SK-N-SH (cell line): Measurements from ENCODE around the gene ORC6. TPM values are rescaled to one million over a fixed set of nuclear protein-coding genes. Genes with fewer than 3 reads are reported as not detected.

ENCODE experiments used
- CTCF ChIA-PET: fragments of 300-600, 350-600 bp; formaldehyde crosslinking; extraction: SDS; loops from one replicate; lab custom pipeline; 2021; lab: Yijun Ruan, JAX
- POLR2A ChIA-PET: fragments of 350-600 bp; sonication (Branson Sonifier 250); formaldehyde crosslinking; extraction: SDS; loops from one replicate; lab custom pipeline; 2020; ENCODE audit warnings: antibody characterized with exemption, inconsistent platforms; lab: Yijun Ruan, JAX
- DNase-seq: peaks from one replicate; pipeline ENCODE4 v3.0.0; 2012
- H2AFZ ChIP-seq: fragments of 200-600 bp; sonication (generic); 2 replicates; pipeline ENCODE4 v1.8.1; 2016; ENCODE audit warnings: antibody characterized with exemption, mild to moderate bottlenecking, low read depth
- H3F3A ChIP-seq: fragments of 200-600 bp; sonication (generic); replicated peaks from 2 replicates; pipeline ENCODE3; 2016; ENCODE audit warnings: antibody characterized with exemption, mild to moderate bottlenecking; ENCODE audit not compliant: insufficient read depth
- H3K27ac ChIP-seq, 2 experiments: fragments of 200-500 bp in 1 of 2; fragments of 200-600 bp in 1 of 2; sonication (Bioruptor generic) in 1 of 2; sonication (generic), shearing (Covaris generic) in 1 of 2; 2 replicates each; pipeline versions ENCODE4 v1.5.1 to v1.6.1; 2014 to 2016; ENCODE audit warnings: low read depth in 2 of 2, inconsistent platforms in 1 of 2, low read length in 1 of 2, mild to moderate bottlenecking in 1 of 2, mixed read lengths in 1 of 2
- H3K27me3 ChIP-seq: fragments of 200-600 bp; sonication (generic), shearing (Covaris generic); 2 replicates; pipeline ENCODE4 v1.6.1; 2016; ENCODE audit warnings: mixed run types; ENCODE audit not compliant: insufficient read depth
- H3K36me3 ChIP-seq, 2 experiments: fragments of 200-500 bp in 1 of 2; fragments of 200-600 bp in 1 of 2; sonication (Bioruptor generic) in 1 of 2; sonication (generic) in 1 of 2; replicated peaks in 1 of 2; 2 replicates each; pipeline versions ENCODE3 to v1.5.1; 2014 to 2016; ENCODE audit warnings: low read length in 1 of 2, mild to moderate bottlenecking in 1 of 2; ENCODE audit not compliant: insufficient read depth in 2 of 2, control insufficient read depth in 1 of 2
- H3K4me1 ChIP-seq, 2 experiments: fragments of 200-500 bp in 1 of 2; fragments of 200-600 bp in 1 of 2; sonication (Bioruptor generic) in 1 of 2; sonication (generic), shearing (Covaris generic) in 1 of 2; 2 replicates each; pipeline versions ENCODE4 v1.5.1 to v1.6.1; 2014 to 2016; ENCODE audit warnings: low read depth in 1 of 2, low read length in 1 of 2, mixed run types in 1 of 2; ENCODE audit not compliant: insufficient read depth in 2 of 2, control insufficient read depth in 1 of 2
- H3K4me2 ChIP-seq: fragments of 200-600 bp; sonication (generic), shearing (Covaris generic); 2 replicates; pipeline ENCODE4 v1.6.1; 2017; ENCODE audit warnings: mixed run types
- H3K4me3 ChIP-seq, 2 experiments: fragments of 200-500 bp in 1 of 2; fragments of 200-600 bp in 1 of 2; sonication (Bioruptor generic) in 1 of 2; sonication (generic), shearing (Covaris generic) in 1 of 2; 2 replicates each; pipeline versions ENCODE4 v1.5.1 to v1.8.1; 2014 to 2016; ENCODE audit warnings: low read depth in 2 of 2, inconsistent platforms in 1 of 2, low read length in 1 of 2, mild to moderate bottlenecking in 1 of 2, mixed read lengths in 1 of 2, moderate library complexity in 1 of 2
- H3K79me2 ChIP-seq: fragments of 200-600 bp; sonication (generic); 2 replicates; pipeline ENCODE4 v1.8.1; 2017; ENCODE audit warnings: mild to moderate bottlenecking; ENCODE audit not compliant: insufficient read depth
- H3K9ac ChIP-seq: fragments of 200-600 bp; sonication (generic); 2 replicates; pipeline ENCODE4 v1.6.1; 2017; ENCODE audit warnings: mixed run types
- H3K9me2 ChIP-seq: fragments of 200-600 bp; sonication (generic); 2 replicates; pipeline ENCODE4 v1.6.1; 2017; ENCODE audit warnings: mixed run types
- H3K9me3 ChIP-seq: fragments of 200-600 bp; sonication (generic); 2 replicates; pipeline ENCODE4 v1.6.1; 2017; ENCODE audit warnings: mixed run types, mild to moderate bottlenecking, moderate library complexity
- H4K20me1 ChIP-seq: fragments of 200-600 bp; sonication (generic); 2 replicates; pipeline ENCODE4 v1.6.1; 2017; ENCODE audit warnings: mild to moderate bottlenecking, mixed run types; ENCODE audit not compliant: insufficient read depth
- FOSL2 ChIP-seq: IDR thresholded peaks from 2 replicates; pipeline ENCODE4 v1.4.0; 2012; ENCODE audit warnings: low read depth, mild to moderate bottlenecking, moderate library complexity, borderline replicate concordance
- FOXJ3 ChIP-seq: sonication (generic); formaldehyde crosslinking; IDR thresholded peaks from 2 replicates; pipeline ENCODE4 v1.5.1; 2020; ENCODE audit warnings: mild to moderate bottlenecking, missing genetic modification reagents
- MEF2A ChIP-seq: IDR thresholded peaks from 2 replicates; pipeline ENCODE4 v1.4.0; 2012; ENCODE audit warnings: low read depth, borderline replicate concordance
- MXI1 ChIP-seq: IDR thresholded peaks from 2 replicates; pipeline ENCODE4 v1.6.1; 2012; ENCODE audit warnings: mild to moderate bottlenecking, low read depth, low read length, improper control_type of control experiment
- NRF1 ChIP-seq: IDR thresholded peaks from 2 replicates; pipeline ENCODE4 v1.6.1; 2012; ENCODE audit warnings: low read depth, mild to moderate bottlenecking, low read length
- PBX3 ChIP-seq: IDR thresholded peaks from 2 replicates; pipeline ENCODE4; 2012
- POLR2AphosphoS5 ChIP-seq: IDR thresholded peaks from 2 replicates; pipeline ENCODE4 v1.6.1; 2012; ENCODE audit warnings: low read depth, low read length
- RAD21 ChIP-seq: IDR thresholded peaks from 2 replicates; pipeline ENCODE4 v1.6.1; 2012; ENCODE audit warnings: mild to moderate bottlenecking, low read length
- TAF1 ChIP-seq: IDR thresholded peaks from 2 replicates; pipeline ENCODE4 v1.6.1; 2012; ENCODE audit warnings: low read depth, mild to moderate bottlenecking, low read length, moderate library complexity, borderline replicate concordance
- TEAD4 ChIP-seq: IDR thresholded peaks from 2 replicates; pipeline ENCODE4 v1.4.0; 2012; ENCODE audit warnings: mild to moderate bottlenecking, borderline replicate concordance; ENCODE audit not compliant: insufficient read depth
- USF2 ChIP-seq: fragments of 150-350 bp; IDR thresholded peaks from 2 replicates; pipeline ENCODE4 v1.6.1; 2017; ENCODE audit warnings: antibody characterized with exemption, low read length, low read depth, borderline replicate concordance
- ZBTB33 ChIP-seq: IDR thresholded peaks from 2 replicates; pipeline ENCODE4 v1.4.0; 2012; ENCODE audit warnings: low read depth, borderline replicate concordance
- WGBS: methylation state at CpG from one replicate; pipeline ENCODE4 v1.1.6; 2017; ENCODE audit warnings: low lambda C conversion rate; 5-methylcytosine and 5-hydroxymethylcytosine counted together
- polyA plus RNA-seq, 3 experiments: library from polyadenylated mRNA; depleted of rRNA; stranded (reverse); fragments of >200 nt; gene quantifications; 2 replicates each; pipeline ENCODE4 v1.2.3, GENCODE V29; 2012

Gene ORC6
- polyA plus RNA-seq, 1 of the 3 experiments (the other 2 are of a cell fraction), result 17.4 TPM

DNA sequence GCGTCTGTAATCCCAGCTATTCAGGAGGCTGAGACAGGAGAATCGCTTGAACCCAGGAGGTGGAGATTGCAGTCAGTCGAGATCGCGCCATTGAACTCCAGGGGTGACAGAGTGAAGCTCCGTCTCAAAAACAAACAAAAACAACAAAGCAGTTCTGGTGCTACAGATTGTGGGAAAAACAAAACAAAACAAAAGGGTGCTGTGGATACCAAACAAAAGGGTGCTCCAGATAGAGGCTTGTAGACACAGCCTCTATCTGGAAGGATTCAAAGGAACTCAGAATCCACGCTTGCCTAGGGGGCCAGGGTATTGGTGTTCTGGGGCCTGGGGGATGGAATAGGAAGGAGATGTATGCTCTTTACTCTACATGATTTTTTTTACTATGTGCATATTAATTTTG is 56.2 kb downstream of the ORC6 start:
- WGBS, result 87% methylated on average over 7 of the region's 7 CpGs
- no peaks in the 10 kb centered on the region for H3K27me3 ChIP-seq

More for the DNA sequence above, 56.2 kb downstream of the ORC6 start:
- no peak for DNase-seq
- H3K9me2 ChIP-seq, result no peaks in the 10 kb centered on the region
- H3K4me2 ChIP-seq, result no peak overlapping the region
- H3K36me3 ChIP-seq, result no peaks in the 10 kb centered on the region
- CTCF ChIA-PET, result interaction anchor here (0.6 to 1.6 kb wide), 2 partner anchors 11 to 1371 kb away, joined by 3 to 4 read pairs; no protein-coding TSS in a partner anchor
- no peaks in the 10 kb centered on the region for H4K20me1 ChIP-seq
- TF ChIP-seq RAD21, result no peak
- TF ChIP-seq POLR2AphosphoS5, result no peak
- no peak for TF ChIP-seq ZBTB33
- no peak for TF ChIP-seq TAF1
- no peak for TF ChIP-seq PBX3
- TF ChIP-seq MXI1, result no peak
- no peak for TF ChIP-seq FOXJ3 (CRISPR knock-in tag)
- no peak for TF ChIP-seq USF2
- no peak for TF ChIP-seq TEAD4
- TF ChIP-seq FOSL2, result no peak
- TF ChIP-seq NRF1, result no peak
- no peak for TF ChIP-seq MEF2A
- TF ChIP-seq, all 33 proteins: peak for 0
- Histone ChIP-seq H3F3A (no peaks in the 10 kb centered on the region), H3K79me2 (no peaks in the 10 kb centered on the region), H3K9ac (no peak overlapping the region), H3K4me3 (no peak overlapping the region), H3K27ac (no peak overlapping the region), H2AFZ (no peak overlapping the region), H3K9me3 (no peaks in the 10 kb centered on the region), H3K4me1 (peaks cover 0 to 8% of the 10 kb centered on the region in 2 experiments; a peak in 1 of 4 replicates)
- POLR2A ChIA-PET, result no interaction called here
